Progenitor cell of endocrine pancreas (in vitro differentiated cells): Measurements from ENCODE around the gene MYO10. TPM values are rescaled to one million over a fixed set of nuclear protein-coding genes. Genes with fewer than 3 reads are reported as not detected.

Experiments used
- DNase-seq: peaks from one replicate; pipeline ENCODE4 v3.0.0; 2021; ENCODE audit warnings: low spot score; ENCODE audit not compliant: unreplicated experiment
- H3K27ac Mint-ChIP-seq: 2 replicates; pipeline ENCODE4 v1.8.0; 2021; ENCODE audit warnings: mild to moderate bottlenecking, moderate library complexity, mixed read lengths
- H3K27me3 Mint-ChIP-seq: 2 replicates; pipeline ENCODE4 v1.8.0; 2021; ENCODE audit warnings: mixed read lengths
- H3K36me3 Mint-ChIP-seq: 2 replicates; pipeline ENCODE4 v1.8.0; 2022; ENCODE audit warnings: mixed read lengths; ENCODE audit not compliant: insufficient read depth
- H3K4me1 Mint-ChIP-seq: 2 replicates; pipeline ENCODE4 v1.8.0; 2021; ENCODE audit warnings: low read depth, mixed read lengths
- H3K4me3 Mint-ChIP-seq: 2 replicates; pipeline ENCODE4 v1.8.0; 2021; ENCODE audit warnings: low read depth, mild to moderate bottlenecking, moderate library complexity, mixed read lengths
- H3K9me3 Mint-ChIP-seq: 2 replicates; pipeline ENCODE4 v1.8.0; 2021; ENCODE audit warnings: low read depth, mixed read lengths
- total RNA-seq: library from RNA; stranded (reverse); gene quantifications from 2 replicates; pipeline ENCODE4 v1.2.1, GENCODE V29; 2021
- TF ChIP-seq, protein P1 (sequence below): fragments of 200-600 bp; sonication (generic); IDR thresholded peaks from one replicate; pipeline ENCODE4 v1.5.0; 2021; ENCODE audit warnings: antibody characterized with exemption, mild to moderate bottlenecking; ENCODE audit not compliant: unreplicated experiment

Gene MYO10
- total RNA-seq, 1 donor from 2014 or later, result 88.0 TPM

DNA sequence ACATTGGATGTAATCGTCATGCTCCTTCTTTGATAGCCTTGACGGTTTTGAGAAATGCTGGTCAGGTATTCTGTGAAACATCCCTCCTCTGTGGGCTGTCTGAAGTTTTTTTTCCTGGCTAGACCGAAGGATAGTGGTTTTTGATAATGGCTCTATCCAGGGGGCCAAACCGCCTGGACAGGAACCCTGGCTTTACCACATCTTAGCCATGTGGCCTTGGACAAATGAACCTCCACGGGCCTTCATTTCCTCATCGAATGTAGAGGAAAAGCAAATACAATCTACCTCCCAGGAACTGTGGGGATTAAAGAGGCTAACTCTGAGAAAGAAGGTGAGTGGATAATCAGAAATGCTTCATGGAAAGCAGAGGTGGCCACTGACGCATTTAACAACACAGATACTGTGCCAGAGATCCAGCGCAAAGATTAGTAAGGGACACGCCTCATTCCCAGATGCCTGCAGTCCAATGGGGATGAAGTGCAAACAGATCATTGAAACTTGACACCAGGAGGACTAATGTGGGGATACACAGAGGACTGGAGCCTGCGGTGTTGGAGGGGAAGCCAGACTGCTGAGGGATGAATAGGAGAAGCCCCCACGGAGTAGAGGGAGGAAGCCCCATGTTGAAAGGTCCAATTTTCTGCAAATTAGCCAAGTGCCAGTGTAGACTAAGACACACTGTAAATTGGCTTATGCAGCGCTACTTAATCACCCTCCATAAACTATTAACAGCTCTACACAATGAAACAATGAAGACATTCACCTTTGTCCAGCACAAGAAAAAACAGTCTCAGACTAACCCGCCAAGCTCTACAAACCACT lies 41.6 kb downstream of the MYO10 start:
- no peaks in the 10 kb centered on the region for H3K27me3 Mint-ChIP-seq
- peak overlapping the region; percentile 31 for H3K4me3 Mint-ChIP-seq
- H3K9me3 Mint-ChIP-seq, result no peaks in the 10 kb centered on the region
- H3K27ac Mint-ChIP-seq, result peak overlapping the region; percentile 94
- TF ChIP-seq, protein P1, sequence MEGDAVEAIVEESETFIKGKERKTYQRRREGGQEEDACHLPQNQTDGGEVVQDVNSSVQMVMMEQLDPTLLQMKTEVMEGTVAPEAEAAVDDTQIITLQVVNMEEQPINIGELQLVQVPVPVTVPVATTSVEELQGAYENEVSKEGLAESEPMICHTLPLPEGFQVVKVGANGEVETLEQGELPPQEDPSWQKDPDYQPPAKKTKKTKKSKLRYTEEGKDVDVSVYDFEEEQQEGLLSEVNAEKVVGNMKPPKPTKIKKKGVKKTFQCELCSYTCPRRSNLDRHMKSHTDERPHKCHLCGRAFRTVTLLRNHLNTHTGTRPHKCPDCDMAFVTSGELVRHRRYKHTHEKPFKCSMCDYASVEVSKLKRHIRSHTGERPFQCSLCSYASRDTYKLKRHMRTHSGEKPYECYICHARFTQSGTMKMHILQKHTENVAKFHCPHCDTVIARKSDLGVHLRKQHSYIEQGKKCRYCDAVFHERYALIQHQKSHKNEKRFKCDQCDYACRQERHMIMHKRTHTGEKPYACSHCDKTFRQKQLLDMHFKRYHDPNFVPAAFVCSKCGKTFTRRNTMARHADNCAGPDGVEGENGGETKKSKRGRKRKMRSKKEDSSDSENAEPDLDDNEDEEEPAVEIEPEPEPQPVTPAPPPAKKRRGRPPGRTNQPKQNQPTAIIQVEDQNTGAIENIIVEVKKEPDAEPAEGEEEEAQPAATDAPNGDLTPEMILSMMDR, result no peak
- H3K4me1 Mint-ChIP-seq, result peaks cover 55% of the 10 kb centered on the region
- DNase-seq, result no peak
- no peaks in the 10 kb centered on the region for H3K36me3 Mint-ChIP-seq

DNA sequence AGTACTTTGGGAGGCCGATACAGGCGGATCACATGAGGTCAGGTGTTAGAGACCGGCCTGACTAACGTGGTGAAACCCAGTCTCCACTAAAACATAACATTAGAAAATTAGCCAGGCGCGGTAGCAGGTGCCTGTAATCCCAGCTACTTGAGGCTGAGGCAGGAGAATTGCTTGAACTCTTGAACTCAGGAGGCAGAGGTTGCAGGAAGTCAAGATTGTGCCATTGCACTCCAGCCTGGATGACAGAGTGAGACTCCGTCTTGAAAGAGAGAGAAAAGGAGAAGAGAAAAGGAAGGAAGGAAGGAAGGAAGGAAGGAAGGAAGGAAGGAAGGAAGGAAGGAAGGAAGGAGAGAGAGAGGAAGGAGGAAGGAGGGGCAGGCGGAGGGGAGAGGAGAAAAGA lies 45.1 kb downstream of the MYO10 start:
- H3K27ac Mint-ChIP-seq, result no peak overlapping the region
- peaks cover 40% of the 10 kb centered on the region for H3K4me1 Mint-ChIP-seq
- no peaks in the 10 kb centered on the region for H3K27me3 Mint-ChIP-seq

DNA sequence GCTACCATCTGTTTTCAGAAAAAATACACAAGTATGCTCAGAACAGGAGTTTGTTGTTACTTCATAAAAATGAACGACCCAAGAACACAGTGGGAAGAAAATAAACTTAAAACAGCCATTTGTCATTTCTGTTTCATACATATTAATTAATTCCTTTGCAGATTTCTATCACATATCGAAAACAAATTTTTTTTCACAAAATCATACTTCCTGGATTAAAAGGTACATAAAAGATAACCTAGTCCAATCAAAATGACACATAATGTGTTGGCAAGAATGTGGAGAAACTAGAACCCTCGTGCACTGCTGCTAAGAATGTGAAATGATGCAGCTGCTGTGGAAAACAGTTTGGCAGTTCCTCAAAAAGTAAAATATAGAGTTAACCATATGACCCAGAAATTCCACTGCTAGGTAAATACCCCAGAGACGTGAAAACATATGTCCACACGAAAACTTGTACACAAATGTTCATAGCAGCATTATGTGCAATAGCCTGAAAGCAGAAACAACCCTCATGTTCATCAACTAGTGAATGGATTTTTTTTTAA lies 46.0 kb downstream of the MYO10 start:
- Mint-ChIP-seq H3K27me3 (no peaks in the 10 kb centered on the region), H3K4me3 (no peak overlapping the region), H3K4me1 (peaks cover 33% of the 10 kb centered on the region), H3K27ac (peak overlapping the region; percentile 50), H3K9me3 (no peaks in the 10 kb centered on the region), H3K36me3 (no peaks in the 10 kb centered on the region)
- DNase-seq, result no peak
- TF ChIP-seq, protein P1, result no peak

More for the DNA sequence above, 45.1 kb downstream of the MYO10 start:
- Mint-ChIP-seq H3K4me3 (peak overlapping the region; percentile 43), H3K9me3 (no peaks in the 10 kb centered on the region), H3K36me3 (no peaks in the 10 kb centered on the region)
- TF ChIP-seq, protein P1, result no peak
- no peak for DNase-seq

DNA sequence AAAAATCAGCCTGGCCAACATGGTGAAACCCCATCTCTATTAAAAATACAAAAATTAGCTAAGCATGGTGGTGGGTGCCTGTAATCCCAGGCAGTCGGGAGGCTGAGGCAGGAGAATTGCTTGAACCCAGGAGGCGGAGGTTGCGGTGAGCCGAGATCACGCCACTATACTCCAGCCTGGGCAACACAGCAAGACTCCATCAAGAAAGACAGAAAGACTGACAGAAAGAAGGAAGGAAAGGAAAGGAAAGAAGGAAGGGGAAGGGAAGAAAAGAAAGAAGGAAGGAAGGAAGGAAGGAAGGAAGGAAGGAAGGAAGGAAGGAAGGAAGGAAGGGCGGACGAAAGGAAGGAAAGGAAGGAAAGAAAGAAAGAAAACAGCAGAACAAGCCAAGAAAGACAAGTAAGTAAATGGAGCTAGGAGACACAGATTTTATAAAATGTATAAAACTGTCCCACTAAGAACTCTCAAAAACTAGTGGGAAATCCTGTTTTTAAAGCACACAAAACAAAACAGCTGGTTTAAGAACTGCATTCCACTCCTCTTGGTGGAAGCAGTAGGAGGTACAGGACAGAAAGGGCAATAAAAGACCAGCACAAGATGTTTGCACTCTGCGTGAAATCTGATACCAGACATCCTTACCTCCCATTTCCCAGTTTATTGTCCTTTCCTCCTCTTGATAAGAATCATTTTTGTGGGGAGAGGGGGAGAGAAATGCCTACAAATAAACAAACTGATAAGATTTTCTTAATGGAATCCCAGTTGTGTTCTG lies 46.7 kb downstream of the MYO10 start:
- DNase-seq, result no peak
- TF ChIP-seq, protein P1, result no peak
- Mint-ChIP-seq H3K4me3 (no peak overlapping the region), H3K4me1 (peaks cover 31% of the 10 kb centered on the region), H3K27me3 (no peaks in the 10 kb centered on the region), H3K27ac (peak overlapping the region; percentile 76), H3K36me3 (no peaks in the 10 kb centered on the region), H3K9me3 (no peaks in the 10 kb centered on the region)

DNA sequence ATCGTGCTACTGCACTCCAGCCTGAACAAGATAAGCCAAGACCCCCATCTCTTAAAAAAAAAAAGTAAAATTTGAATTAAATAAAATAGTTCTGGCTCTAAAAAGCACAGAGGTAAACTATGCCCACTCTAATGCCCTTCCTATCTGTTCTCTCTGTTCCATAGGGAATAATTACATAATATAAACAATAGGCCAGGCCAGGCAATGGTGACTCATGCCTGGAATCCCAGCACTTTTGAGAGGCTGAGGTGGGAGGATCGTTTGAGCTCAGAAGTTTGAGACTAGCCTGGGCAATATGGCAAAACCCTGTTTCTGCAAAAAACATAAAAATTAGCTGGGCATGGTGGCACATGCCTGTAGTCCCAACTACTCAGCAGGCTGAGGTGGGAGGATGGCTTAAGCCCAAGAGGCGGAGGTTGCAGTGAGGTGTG lies 47.4 kb downstream of the MYO10 start:
- H3K4me3 Mint-ChIP-seq, result no peak overlapping the region
- H3K9me3 Mint-ChIP-seq, result no peaks in the 10 kb centered on the region
- peaks cover 31% of the 10 kb centered on the region for H3K4me1 Mint-ChIP-seq
- no peak for DNase-seq
- TF ChIP-seq, protein P1, result no peak
- H3K27ac Mint-ChIP-seq, result no peak overlapping the region
- no peaks in the 10 kb centered on the region for H3K36me3 Mint-ChIP-seq
- no peaks in the 10 kb centered on the region for H3K27me3 Mint-ChIP-seq
